ENCODE measurements around the gene KCNG2.

Gene KCNG2

GRCh38 chr18:79784965-79785770, 12.6 kb upstream of the KCNG2 start:
- DNase-seq = no peak

DNA sequence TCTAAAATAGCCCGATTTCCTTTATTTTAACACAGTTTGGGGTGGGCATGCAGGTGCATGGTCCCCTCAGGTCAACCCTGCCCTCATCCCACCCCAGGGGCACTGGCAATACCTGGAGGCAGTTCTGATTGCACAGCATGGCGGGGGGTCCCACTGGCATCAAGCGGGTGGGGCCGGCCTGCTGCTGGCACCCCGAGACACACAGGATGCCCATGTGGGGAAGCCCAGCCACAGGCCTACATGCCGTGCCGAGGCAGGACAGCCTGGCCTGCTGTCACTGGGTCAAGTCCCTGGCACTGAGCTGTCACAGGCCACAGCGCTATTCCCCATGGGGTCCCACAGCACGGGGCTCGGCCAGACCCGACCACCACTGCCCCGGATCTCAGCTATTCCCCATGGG, 11.9 kb upstream of the KCNG2 start:
- no peak for DNase-seq

DNA sequence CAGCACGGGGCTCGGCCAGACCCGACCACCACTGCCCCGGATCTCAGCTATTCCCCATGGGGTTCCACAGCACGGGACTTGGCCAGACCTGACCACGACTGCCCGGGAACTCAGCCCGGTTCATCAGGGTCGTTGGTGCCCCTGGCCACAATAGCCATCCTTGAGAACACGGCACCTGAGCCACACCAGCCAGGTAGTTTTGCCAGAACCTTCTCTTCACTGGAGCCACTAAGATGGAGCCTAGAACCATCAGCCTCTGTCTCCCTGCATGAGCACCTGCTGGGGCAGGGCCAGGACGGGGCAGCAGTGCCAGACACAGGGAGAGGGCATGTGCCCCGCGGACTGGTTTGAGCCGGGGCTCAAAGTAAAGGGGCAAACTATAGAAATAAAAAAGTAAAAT, 11.4 kb upstream of the KCNG2 start:
- no peak for DNase-seq

DNA sequence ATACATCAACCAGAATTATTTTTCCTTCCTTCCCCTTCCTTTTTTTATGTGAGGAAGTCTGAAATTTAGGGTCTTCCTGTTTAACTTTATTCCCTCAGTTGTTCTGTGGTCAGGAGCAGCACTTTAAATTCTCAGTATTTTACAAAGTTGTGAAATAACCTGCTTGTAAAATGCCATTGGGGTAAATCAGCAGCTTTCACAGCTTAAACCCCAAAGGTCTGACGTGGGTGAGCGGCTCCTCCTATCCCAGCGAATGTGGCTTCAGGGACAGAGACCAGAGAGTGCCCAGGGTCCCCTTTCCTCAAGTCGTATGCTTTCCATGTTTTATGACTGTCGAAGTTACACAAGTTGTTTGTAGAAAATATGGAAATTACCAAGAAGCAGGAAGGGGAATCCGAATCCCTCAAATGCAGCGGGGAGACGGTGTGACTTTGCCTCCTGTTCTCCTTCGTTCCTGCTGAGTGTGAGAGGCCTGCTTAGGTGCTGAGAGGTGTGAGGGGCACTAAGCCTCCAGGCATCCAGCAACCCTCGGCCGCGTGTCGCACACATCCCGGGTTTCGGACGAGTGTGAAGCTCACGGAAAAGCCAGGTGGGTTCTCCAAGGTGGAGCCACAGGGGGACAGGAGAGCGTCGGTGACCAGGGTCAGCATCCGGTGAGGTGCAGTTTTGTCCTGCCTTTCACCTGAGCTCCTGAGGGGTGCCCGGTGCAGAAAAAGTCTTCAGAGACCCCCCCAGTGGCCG, 10.8 kb upstream of the KCNG2 start:
- no peak for DNase-seq

- no peak for DNase-seq
These were observed 10.2 kb upstream of the KCNG2 start for GRCh38 chr18:79787527-79787864.

DNA sequence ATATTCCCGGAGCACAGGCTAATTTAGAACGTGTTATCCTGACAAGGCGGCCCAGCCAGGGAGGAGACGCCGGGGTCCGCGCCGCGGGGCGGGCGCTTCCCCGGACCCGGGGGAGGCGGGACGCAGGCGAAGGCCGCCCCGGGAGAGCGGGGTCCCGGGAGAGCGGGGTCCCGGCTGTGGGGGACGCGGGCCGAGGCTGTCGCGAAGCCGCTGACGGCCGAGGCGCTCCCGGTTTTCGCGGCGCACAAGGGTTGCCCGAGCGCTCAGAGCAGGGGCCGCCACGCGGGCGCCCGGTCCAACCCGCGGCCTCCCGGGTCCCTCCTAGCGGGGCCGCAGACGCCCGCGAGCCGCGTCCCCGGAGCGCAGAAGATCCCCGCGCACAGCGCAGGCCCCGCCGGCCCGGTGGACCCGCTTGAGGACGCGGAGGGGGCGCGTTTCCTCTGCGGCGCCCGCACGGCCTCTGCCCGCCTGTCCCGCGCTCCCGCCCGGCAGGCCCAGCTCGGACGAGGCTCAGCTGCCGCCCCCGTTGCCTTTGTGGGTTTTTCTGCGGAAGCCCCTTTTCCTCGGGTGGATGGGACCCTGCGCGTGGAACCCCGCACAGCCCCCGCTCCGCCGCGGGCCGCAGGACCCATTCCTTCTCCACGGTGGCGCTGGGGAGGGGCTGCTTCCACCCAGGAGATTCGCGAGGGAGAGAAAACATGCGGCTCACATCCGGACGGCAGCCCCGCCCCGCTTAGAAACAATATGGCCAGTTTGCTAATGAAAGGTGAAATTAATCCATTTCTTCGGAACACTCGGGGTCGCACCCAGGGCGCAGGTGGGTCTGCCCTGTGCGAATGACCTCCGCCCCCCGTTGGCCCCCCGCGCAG, 9.6 kb upstream of the KCNG2 start:
- DNase-seq = no peak

DNA sequence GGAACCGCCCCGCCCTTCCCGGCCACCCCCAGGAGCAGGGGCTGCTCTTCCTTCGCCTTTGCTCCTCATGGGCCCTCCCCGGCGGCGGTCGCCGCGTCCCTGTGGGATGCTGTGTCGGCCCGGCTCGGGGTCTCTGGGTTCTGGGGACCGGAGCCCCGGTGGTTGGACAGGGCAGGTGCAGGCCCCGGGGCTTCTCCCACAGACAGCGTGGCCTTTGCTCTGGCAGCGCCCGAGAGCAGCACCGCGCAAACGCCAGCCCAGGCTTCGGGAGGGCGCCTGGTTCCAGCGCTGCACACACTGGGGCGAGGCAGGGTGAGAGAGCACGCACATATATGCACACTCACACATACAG, 9.0 kb upstream of the KCNG2 start:
- DNase-seq = no peak

GRCh38 chr18:79789091-79789891, 8.4 kb upstream of the KCNG2 start:
- DNase-seq = no peak

DNA sequence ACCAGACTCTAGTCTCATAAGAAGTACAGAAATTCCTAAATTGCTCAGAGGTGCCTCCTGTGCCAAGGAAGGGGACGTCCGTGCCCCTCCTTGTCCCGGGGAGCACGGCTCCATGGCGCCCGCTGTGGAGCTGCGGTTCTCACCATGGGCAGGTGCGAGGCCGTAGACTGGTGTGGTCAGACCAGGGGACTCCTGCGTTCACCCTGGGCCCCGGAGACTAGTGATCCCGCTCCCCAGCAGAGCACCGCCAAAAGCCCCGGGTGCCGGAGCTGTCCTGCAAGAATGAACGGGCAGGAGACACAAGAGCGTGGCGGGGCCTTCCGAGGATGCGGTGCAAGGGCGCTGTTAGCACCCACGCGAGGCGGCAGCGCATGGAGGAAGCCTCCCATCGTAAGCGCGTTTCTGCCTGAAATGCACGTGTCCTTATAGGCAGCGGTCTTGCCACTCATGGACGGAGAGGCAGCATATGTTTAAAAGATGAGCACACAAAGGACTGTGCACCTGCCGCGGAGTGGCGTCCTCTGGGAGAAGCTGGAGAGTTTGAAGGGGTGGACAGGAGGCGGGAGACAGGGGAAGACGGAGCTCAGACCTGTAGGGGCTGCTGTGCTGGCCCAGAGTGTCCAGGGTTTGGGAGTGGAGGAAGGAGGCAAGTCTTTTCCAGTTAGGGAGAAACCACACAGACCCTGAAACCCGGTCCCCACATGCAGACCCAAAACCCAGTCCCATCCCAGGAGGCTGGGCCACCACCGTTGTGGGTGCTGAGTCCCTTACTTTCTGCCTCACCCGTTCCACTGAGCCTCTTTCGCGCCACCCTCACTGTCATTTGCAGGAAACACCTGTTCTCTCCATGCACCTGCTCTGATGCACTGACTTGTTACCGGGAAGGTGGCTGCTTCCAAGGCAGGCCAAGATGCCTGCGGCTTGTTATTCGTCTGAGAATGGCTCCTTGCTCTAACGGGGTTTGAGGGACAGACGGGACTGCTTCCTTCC, 7.5 kb upstream of the KCNG2 start:
- DNase-seq = no peak

DNA sequence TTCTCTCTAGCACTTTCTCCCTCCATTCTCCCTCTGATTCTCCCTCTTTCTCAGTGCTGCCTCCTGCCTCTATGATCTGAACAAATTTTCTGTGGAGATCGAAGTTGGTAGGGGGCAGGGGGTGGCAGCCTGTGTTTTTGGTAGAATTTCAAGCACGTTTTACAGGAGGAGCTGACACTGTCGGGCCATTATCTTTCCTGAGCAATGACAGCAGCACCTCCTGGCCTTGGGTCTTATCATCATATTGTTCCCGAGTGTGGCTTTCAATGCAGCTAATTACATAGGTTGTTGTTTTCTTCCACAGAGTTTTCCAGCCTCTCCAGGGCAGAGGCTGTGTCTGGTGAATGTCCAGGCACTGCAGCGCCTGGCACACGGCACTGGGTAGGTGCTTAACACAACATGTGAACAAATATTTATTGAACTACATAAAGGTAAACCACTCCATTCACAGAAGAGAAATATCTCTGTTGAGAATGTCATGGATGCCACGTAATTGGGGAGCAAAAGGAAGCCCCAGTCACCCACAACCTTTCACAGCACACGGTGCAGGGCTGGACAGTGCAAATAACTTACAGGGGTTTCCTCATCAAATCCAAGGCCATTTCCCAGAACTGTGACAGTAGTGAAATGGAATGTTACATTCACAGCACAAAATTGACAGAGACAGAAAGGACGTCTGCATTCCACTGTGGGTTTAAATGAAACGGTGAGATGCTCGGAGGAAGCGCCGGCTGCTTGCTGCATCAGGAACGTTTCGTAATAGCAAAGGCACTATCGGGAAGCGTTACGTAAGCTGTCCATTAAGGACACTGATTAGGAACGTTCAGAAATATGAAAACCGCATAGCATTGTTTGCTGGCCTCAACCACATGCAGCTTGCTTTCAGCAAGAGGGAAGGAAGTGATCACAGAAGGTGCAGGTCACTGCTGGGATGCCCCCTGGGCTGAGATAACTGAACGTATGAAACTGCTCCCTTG, 6.5 kb upstream of the KCNG2 start:
- DNase-seq = peak in 3 of 51 donors; percentile 8 to 29 (median 18)

- DNase-seq = no peak
These were observed 5.4 kb upstream of the KCNG2 start for GRCh38 chr18:79792096-79792987.

DNA sequence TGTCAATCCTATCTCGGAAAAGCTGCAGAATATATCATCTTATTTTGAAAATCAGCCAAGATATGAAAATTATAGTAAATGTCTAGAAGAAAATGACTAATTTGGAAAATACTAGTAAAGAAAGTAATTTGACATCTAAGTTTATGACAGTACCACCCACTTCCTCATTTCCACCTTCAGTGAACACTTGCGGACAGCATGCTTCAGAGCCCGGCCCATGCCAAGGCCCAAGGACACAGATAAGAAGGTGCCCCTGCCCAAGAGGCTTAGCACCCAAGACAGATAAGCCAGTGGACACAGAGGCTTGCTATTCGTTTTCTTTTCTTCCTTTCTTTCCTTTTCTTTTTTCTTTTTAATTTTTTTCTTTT, 4.8 kb upstream of the KCNG2 start:
- DNase-seq = peak in 1 of 51 donors; percentile 3

GRCh38 chr18:79794846-79795245, 2.9 kb upstream of the KCNG2 start:
- DNase-seq = no peak

GRCh38 chr18:79795446-79795845, 2.3 kb upstream of the KCNG2 start:
- DNase-seq = no peak

DNA sequence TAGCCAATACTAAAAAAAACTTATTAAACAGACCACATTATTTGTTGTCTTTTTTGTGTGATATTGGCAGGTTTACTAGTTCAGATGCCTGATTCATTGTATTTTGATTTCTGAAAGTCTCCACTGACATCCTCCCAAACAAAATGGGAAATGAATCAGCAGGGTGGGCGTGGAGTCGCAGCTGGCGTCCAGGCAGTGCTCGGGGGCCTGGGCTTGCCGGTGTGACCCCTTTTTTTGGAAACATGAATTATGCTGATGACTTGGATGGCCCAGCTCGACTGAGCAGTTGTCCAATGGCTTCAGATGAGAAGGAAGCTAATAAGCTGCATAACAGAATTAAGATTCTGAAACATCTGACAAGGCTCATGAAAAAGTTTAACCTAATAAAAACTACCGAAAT, 1.7 kb upstream of the KCNG2 start:
- no peak for DNase-seq

DNA sequence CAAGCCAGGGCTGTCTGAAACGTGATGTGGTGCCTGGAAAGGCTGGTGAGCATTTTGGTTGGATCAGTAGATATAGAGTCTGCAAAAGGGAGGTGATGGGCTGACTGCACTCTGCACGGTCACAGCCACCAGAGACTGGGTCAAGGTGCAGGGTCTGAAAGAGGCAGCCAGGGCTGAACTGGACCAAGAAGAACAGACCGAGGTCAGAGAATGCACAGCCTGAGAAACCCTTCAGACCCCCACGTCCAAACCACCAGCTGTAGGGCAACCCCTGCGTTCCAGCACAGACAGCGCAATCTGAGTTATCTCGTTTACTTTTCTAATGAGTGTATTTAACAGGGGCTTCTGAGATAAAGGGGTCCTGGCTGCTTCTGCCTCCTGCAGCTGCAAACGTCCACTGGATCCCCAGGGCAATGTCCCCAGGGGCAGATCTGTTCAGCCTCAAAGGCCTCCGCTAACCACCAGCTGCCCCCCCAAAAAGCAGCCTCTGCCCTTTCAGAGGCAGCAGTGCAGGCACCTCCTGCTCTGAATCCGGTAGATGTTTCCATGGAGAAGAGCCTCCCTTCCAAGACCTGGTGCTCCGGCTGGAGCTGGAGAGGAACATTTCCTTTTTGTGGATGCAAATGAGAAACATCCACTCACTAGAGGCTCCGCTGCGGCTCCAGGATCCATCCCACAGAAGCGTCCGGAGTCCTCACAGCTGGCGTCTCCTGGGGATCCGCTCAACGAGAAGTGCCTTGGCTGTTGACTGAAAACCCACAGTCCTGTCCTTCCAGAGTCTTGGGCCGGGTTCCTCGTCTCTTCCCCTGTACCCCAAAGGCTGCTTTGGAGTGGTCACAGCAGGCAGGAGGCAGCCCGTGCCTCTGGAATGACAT, 970 bp upstream of the KCNG2 start:
- no peak for DNase-seq

Data from hypothalamus (tissue), 51 donors.